ENCODE results near the gene CEP135. TPM values are rescaled to one million over a fixed set of nuclear protein-coding genes. Genes with fewer than 3 reads are reported as not detected.
"Not testable (repeated sequence)": the region's sequence is repeated elsewhere in the genome, so short reads cannot be mapped to it uniquely, and the experiment has no call there.

Gene CEP135
- total RNA-seq, 1 donor from 2014 or later: 5.6 TPM

DNA sequence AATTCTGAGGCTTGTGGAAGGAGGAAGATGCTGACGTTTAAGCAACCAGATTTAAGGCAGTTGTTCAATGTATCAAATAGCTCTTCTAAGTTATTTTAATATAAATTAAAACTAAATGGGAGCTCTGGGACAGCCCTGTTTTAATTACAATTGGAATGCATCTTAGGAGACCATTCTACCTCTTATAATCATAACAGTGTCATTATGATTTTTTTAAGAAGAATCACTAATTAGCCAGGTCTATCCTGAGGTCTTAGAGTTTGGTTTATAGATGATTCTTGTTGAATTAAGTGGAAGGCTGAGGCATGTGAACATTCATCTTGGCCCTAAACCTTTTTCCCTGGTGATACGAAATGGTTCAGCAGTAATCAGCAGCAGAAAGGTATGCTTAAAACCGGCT, 113.4 kb downstream of the CEP135 start:
- no peaks in the 10 kb centered on the region for H3K36me3 ChIP-seq (ENCODE audit: control insufficient read depth, insufficient read depth, low read length)
- TF ChIP-seq, protein P1, sequence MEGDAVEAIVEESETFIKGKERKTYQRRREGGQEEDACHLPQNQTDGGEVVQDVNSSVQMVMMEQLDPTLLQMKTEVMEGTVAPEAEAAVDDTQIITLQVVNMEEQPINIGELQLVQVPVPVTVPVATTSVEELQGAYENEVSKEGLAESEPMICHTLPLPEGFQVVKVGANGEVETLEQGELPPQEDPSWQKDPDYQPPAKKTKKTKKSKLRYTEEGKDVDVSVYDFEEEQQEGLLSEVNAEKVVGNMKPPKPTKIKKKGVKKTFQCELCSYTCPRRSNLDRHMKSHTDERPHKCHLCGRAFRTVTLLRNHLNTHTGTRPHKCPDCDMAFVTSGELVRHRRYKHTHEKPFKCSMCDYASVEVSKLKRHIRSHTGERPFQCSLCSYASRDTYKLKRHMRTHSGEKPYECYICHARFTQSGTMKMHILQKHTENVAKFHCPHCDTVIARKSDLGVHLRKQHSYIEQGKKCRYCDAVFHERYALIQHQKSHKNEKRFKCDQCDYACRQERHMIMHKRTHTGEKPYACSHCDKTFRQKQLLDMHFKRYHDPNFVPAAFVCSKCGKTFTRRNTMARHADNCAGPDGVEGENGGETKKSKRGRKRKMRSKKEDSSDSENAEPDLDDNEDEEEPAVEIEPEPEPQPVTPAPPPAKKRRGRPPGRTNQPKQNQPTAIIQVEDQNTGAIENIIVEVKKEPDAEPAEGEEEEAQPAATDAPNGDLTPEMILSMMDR (IDR thresholded peaks at IDR 0.05; ENCODE audit: insufficient read depth, low read length, poor library complexity, severe bottlenecking): no peak
- no peaks in the 10 kb centered on the region for H3K27me3 ChIP-seq (ENCODE audit: control insufficient read depth, insufficient read depth, low read length)
- no peak overlapping the region for H3K4me3 ChIP-seq (ENCODE audit: low read depth, low read length)
- no peak for DNase-seq (ENCODE audit: low read depth)

DNA sequence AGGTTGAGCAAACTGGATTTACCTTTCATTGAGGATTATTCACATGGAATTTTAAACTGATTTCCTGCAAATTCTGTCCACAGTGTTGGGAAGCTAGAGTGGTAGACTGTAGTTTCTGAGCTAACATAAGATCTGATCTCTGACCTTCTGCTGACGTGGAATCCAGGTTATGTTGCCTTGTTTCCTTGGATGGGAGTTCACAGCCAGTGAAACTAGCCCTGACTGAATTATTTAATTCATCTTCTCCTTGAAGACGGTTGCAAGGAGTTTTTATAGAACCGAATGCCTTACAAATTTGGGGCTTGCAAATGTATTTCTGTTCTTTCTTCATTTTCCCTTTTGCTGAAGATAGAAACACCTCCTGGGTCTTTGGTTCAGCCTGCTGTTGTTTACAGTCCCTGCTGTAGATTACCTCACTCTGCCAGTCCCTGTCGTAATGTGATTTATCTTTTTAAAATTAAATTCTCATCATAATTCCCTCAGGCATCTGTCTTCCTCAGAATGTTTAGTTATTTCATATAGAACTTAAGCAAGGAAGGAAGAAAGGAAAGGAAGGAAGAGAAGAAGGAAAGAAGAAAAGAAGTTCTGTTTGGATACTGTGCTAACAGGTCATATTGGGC, 113.9 kb downstream of the CEP135 start:
- TF ChIP-seq, protein P1 (IDR thresholded peaks at IDR 0.05; ENCODE audit: insufficient read depth, low read length, poor library complexity, severe bottlenecking): no peak
- no peak overlapping the region for H3K4me3 ChIP-seq (ENCODE audit: low read depth, low read length)
- H3K27me3 ChIP-seq (ENCODE audit: control insufficient read depth, insufficient read depth, low read length): no peaks in the 10 kb centered on the region
- no peaks in the 10 kb centered on the region for H3K36me3 ChIP-seq (ENCODE audit: control insufficient read depth, insufficient read depth, low read length)
- DNase-seq (ENCODE audit: low read depth): no peak

DNA sequence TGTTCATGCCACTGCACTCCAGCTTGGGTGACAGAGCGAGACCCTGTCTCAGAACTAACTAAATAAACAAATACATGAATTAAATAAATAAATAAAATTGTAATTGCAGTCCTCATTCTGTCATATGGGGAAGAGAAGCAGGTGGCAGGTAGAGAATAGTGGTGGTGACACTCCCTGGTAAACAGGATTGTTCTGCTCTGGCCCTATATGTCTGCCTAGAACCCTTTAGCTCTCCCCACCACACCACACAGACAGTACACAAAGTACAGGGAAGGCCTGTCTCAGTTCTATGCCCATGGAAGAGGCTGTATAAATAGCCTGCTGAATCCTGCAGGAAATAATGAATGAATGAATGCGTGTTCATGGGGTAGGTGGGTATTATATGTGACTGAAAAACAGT, 117.7 kb downstream of the CEP135 start:
- DNase-seq (ENCODE audit: low read depth): no peak
- Histone ChIP-seq H3K36me3 (ENCODE audit: control insufficient read depth, insufficient read depth, low read length) (no peaks in the 10 kb centered on the region), H3K27me3 (ENCODE audit: control insufficient read depth, insufficient read depth, low read length) (no peaks in the 10 kb centered on the region), H3K4me3 (ENCODE audit: low read depth, low read length) (no peak overlapping the region)
- TF ChIP-seq, protein P1 (IDR thresholded peaks at IDR 0.05; ENCODE audit: insufficient read depth, low read length, poor library complexity, severe bottlenecking): no peak

DNA sequence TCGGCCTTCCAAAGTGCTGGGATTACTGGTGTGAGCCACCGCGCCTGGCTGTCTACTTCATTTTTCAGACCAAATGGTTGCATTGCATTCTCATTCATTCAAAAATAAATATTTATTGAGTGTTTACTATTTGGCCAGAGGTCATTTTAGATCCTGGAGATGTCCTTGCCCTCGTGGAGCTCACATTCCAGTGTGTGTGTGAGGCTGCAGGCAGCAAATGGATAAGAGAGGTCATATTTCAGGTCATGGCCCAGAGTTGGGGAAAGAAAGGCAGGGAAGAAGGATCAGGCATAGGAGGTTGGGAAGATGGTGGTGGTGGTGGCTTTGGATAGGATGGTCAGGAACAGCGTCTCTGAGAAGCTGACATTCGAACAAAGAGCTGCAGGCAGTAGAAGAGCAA, 119.1 kb downstream of the CEP135 start:
- Histone ChIP-seq H3K36me3 (ENCODE audit: control insufficient read depth, insufficient read depth, low read length) (no peaks in the 10 kb centered on the region), H3K27me3 (ENCODE audit: control insufficient read depth, insufficient read depth, low read length) (no peaks in the 10 kb centered on the region), H3K4me3 (ENCODE audit: low read depth, low read length) (no peak overlapping the region)
- no peak for DNase-seq (ENCODE audit: low read depth)
- TF ChIP-seq, protein P1 (IDR thresholded peaks at IDR 0.05; ENCODE audit: insufficient read depth, low read length, poor library complexity, severe bottlenecking): no peak

DNA sequence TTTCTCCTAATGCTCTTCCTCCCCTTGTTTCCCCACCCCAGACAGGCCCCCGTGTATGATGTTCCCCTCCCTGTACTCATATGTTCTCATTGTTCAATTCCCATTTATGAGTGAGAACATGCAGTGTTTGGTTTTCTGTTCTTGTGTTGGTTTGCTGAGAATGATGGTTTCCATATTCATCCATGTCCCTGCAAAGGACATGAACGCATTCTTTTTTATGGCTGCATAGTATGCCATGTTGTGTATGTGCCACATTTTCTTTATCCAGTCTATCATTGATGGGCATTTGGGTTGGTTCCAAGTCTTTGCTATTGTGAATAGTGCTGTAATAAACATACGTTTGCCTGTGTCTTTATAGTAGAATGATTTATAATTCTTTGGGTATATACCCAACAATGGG, 124.0 kb downstream of the CEP135 start:
- not testable (repeated sequence) for H3K36me3 ChIP-seq (ENCODE audit: control insufficient read depth, insufficient read depth, low read length); H3K27me3 ChIP-seq (ENCODE audit: control insufficient read depth, insufficient read depth, low read length); H3K4me3 ChIP-seq (ENCODE audit: low read depth, low read length); DNase-seq (ENCODE audit: low read depth)

DNA sequence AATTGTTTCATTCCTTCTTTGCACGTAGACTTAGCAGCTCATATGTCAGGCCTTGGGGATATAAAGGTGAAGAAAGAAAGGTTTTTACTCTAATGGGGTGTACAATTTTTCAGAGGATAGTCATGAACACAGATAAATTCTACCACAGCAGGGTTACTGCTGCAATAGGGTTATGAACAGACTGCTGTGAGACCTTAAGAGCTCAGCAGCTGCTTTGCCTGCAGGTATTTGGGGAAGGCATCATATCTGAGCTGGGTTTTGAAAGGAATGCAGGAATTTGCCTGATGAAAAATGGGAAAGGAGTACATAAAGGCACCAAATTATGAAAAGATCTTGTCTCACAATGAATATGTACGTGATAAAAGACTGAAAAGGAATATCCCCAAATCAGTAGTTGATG, 128.9 kb downstream of the CEP135 start:
- DNase-seq (ENCODE audit: low read depth): no peak
- Histone ChIP-seq H3K4me3 (ENCODE audit: low read depth, low read length) (no peak overlapping the region), H3K36me3 (ENCODE audit: control insufficient read depth, insufficient read depth, low read length) (no peaks in the 10 kb centered on the region), H3K27me3 (ENCODE audit: control insufficient read depth, insufficient read depth, low read length) (no peaks in the 10 kb centered on the region)
- TF ChIP-seq, protein P1 (IDR thresholded peaks at IDR 0.05; ENCODE audit: insufficient read depth, low read length, poor library complexity, severe bottlenecking): no peak
